ENCODE data around the gene FABP3.

DNA sequence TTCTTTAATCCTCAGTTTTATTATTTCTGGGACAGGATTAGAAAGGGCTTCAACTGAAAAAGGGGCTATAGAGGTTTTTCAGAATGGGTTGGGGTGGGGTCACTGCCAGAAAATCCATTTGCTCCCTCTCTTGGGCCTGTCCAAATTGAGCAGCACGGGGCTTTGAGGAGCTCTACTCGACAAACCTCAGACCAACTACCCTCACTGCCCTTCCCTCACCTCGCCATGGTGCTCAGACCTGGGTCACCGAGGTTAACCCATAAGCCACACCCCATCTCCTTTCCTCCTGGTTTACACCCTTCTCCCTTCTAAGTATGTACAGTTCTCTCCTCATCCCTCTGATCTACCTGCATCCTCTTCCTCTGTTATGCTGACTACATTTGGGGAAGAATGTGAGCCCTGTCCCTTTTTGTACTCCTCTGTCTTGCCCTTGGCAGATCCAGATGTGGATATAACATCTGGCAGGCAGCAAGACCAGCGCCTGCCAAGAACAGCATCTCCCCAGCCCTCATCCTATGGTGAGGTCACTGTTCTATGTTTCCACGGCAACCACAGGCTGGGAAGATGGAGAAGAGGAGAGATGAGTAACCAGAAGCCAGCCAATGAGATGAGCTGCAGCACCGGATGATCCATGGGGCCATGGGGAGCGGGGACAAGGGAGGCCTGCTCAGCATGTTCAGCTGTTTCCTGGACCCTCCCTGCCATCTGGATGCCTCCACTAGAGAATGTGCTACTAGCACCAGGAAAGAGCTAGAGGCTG, 3.7 kb upstream of the FABP3 start:
- TF ChIP-seq POLR2A (IDR thresholded peaks at IDR 0.05) (no peak), CTCF (IDR thresholded peaks at IDR 0.05) (no peak), EP300 (IDR thresholded peaks at IDR 0.05) (no peak)
